ENCODE results near the gene NPLOC4.

Gene NPLOC4

DNA sequence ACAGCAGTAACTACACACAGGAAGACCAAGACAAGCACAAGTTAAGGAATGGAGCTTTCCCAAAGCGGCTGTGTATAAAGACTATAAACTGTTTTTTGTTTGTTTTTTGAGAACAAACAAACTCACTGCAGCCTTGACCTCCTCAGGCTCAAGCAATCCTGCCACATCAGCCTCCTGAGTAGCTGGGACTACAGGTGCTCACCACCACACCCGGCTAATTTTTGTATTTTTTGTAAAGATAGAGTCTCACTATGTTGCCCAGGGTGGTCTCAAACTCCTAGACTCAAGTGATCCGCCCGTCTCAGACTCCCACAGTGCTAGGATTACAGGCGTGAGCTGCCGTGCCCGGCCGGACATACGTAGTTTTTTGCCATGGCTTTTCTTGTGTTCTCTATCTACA, 23.5 kb upstream of the NPLOC4 start:
- DNase-seq, result no peak

DNA sequence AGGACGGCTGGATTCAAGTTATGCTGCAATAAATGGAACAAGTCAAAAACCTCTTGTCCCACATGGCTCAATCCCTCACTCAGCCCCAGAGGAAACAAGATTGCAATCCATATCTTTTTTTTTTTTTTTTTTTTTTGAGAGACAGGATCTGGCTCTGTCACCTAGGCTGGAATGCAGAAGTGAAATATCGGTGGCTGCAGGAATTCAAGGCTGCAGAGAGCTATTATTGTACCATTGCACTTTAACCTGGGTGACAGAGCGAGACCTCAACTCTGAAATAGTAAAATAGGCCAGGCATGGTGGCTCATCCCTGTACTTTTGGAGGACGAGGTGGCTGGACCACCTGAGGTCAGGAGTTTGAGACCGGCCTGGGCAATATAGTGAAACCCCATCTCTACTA, 22.1 kb upstream of the NPLOC4 start:
- no peak for DNase-seq

DNA sequence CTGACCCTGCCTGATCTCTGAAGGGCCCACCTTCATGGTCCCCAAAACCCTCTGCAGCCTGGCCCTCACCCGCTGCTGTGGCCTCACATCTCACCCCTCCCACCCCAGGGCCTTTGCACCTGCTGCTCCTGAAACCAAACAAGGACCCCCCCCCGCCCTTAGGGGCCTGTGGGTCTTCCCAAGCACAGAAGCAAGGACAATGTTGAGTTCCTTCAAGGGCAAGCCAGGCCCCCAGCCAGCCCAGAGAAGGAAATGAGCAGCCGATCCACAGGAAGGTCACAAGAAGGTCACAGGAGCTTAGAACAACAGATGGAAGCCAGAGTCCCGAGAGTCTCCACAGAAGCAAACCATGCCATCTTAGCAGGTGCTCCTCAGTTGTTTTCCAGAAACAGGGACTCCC, 19.9 kb upstream of the NPLOC4 start:
- no peak for DNase-seq

DNA sequence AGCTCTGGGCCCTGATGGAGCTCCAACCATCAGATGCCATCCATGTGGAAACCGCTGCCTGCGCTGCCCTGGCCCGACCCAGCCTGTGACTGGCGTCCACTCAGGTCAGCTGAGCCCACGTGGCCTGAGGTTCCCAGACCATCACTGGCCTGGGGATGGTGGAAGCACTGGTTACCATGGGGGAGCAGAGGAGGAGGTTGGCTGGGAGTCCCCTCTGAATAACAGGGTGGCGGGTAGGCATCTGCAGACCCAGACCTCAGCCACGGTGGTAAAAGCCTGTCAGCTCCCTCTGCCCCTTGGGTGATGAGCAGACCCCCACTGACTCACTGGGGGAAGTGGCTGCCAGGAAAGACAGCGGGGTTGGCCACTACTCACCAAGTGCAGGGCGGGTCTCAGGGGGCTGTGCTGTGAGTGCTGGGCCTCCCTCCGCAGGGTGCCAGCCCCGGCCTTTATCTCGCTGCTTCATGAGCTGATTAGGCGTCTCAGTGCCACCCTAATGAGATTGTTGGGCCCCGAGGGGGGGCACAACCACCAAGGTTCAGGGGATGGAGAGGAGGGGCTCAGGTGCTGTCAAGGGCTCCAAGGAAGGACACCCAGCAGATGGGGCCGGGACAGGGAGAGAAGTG, 19.3 kb upstream of the NPLOC4 start, which contains the start of gene PDE6G:
TSS of gene PDE6G (minus strand) at position 425 of the 626 bp plus-strand sequence. CDS start 3,237 bp downstream, outside the sequence.
- no peak for DNase-seq

DNA sequence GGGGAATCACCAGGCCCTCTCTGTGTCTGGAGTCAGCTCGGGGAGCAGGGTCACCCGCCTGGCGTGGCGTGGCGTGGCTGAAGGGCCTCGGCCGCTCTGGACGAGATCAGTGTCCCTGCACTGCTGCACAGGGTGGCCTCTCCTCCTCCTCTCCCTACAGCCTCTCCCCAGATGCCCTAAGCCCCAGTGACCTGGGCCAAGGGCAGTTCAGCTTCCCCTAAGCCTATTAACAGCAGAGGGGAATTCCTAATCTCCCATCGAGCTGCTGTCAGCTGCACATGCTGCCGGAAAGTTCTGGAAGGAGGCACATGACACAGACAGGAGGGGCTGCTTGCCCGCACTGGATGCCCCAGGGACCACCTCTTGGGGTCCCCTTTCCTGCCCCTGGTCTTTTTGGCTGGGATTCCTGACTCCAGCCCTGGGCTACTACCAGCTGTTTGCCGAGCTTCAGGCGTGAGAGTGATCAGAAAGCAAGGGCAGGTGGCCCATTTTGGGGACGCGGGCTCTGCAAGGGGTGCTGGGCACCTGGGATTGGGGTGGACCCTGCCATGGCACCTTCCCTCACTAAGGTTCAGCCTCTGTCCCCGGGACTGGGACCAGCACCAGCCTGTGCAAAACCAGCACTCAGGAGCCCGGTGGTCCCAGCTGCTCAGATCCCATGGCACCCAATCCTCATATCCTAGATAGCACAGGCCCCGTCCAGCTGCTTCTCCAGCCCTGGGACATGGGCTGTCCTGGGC, 18.6 kb upstream of the NPLOC4 start:
- no peak for DNase-seq

DNA sequence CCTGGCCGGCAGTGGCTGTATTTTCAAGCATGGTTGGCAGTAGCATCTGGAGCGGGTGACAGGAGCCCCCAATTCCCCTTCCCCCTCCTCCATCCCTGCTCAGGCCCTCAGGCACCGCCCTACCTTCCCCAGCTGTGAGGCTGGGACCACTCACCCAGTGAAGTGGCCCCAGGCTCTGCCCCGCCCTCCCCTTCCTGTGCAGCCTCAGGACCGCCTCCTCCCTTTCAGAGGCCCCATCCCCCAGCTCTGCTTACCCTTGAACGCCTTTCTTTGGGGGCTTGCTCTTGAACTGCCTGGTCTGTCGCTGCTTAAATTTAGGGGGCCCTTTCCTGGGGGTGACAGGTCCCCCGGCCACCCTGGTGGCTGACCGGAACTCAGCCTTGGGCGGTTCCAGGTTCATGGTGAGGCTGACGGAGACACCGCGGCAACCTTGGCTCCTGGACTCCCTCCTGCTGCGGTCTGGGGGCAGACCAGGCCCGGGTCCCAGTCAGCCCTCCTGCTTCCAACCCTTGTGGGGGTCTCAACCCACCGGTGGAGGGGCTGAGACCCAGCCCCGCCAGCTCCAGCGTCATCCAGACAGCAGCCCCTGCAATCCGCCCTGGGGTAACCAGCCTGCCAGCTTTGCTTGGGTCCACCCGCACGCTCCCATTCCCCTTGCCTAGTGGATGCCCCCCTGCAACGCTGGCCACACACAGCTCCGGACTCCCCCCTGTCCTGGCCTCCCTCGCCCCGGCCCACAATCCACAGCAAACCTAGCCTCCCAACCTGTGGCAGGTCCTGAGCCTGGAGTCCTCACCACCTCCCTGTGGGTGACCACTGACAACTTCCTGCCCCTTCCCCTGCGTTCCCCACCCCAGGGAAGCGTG, 16.2 kb upstream of the NPLOC4 start:
- no peak for DNase-seq

DNA sequence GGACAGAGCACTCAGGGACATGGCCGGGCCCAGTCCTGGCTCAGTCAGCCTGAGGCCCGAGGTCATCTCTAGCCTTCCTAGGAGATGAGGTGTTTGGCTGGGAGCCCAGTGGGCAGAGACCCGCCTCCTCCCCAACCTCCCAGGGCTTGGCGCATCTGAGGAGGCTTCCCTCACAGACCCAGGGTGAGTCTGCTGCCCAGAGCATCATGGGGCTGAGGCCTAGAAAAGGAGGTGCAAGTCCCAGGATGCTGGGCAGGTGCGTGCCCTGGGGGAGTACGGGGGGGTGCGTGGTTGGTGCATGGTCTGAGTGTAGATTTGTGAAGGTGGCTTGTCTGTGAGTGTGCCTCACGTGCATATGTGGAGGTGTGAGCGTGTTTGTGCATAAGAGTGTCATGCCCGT, 14.8 kb upstream of the NPLOC4 start:
- no peak for DNase-seq

DNA sequence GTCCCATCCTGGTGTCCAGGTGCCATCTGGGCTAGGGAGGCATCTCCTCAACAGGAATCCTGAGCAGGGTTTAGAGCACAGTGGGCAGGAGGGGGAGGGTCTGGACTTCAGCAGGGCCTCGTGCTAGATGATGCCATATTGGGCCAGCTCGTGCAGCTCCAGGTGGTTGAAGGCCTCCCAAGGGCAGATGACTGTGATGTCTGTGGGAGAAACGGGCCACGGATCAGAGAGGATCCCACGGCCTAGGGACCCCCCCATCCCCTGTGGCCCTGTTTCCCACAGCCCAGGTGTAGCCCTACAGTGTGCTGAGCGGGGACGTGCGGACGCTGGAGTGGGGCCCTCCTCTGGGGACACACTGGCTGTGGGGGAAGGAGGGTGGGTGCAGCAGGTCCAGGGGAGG, 14.0 kb upstream of the NPLOC4 start:
- no peak for DNase-seq

DNA sequence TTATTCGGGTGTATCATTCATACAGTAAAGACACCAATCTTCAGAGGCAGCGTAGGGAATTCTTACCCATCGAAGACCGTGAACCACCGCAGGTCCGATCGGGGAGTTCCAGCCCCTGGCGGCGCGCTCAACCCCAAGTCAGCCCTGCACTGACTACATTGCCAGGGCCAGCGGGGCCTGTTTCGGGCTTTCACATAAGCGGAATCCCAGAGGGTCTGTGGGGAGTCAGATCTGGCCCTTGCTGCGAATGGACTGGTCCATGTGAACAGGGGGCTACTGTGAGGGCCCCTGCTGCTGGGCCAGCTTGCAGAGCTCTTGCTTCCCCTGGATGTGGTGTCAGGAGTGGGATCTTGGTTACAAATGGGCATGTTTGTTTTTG, 11.8 kb upstream of the NPLOC4 start:
- no peak for DNase-seq

DNA sequence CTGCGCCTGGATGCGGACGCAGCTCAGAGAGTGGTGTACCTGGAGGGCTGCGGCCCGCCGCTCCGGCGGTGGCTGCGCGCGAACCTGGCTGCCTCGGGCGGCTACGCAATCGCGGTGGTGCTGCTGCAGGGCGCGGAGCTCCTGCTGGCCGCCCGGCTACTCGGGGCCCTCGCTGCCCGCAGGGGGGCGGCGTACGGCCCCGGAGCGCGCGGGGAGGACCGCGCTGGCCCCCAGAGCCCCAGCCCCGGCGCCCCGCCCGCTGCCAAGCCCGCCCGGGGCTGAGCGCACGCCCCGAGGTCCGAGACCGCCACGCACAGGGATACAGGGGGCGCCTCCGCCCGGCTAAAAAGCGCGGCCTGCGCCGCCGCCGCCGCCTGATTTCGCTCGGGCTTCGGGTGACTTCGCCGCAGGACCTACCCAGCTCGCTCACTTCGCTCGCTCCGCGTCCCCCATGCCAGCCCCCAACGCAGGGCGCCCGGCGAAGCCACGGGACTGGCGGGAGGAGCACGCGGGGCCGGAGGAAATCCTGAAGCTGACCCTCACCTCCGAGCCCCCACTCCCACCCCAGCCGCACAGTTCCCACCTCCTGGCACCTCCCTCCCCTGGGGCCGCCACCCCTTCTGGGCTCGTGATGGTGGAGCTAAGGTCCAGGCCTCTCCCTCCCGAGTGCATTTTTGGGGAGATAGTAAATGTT, 11.2 kb upstream of the NPLOC4 start:
- DNase-seq, result no peak

DNA sequence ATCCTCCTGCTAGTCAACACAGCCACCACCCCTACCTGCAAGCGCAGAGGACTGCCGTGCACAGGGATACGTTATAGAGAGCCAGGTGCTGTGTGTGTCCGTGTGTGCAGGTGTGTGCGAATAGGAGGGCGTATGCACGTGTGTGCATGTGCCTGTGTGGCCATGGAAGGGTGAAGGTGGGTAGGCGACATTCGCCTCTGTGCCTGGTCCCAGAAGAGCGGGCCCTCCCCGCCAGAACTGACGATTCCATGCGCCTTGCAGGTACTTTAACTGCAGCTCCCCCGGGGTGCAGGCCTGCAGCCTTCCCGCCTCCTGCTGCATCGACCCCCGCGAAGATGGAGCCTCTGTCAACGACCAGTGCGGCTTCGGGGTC, 10.7 kb upstream of the NPLOC4 start:
- no peak for DNase-seq

DNA sequence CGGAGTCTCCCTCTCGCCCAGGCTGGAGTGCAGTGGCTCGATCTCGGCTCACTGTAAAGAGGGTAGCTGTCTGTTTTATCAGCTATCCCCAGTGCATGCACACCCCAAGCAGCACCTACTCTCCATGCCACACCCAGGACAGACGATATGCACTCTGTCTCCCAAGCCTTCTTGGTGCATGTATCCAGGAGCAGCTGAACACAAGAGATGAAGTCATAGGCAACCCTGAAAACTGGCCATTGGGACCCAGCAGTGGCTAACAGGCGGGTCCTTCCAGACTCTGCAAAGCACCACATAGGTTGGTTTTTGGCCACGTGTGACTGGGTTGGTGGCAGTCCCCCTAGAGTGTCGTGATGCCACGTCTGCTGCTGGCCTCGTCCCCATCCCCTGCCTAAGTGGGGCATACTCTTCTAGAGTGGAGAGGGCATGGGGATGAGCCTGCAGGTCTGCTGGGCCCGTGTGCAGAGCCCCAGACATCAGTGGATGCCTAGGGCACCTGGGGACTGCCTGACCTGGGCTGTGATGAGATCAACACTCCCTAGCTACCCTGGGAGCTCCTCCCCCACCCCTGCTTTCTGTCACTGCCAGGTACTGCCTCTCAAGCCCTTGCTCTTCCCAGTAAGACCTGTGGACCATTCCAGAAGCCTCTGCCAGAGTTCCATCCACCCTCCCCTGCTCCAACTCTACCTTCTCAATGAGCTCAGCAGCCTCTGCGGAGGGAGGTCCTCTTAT, 10.1 kb upstream of the NPLOC4 start:
- no peak for DNase-seq

DNA sequence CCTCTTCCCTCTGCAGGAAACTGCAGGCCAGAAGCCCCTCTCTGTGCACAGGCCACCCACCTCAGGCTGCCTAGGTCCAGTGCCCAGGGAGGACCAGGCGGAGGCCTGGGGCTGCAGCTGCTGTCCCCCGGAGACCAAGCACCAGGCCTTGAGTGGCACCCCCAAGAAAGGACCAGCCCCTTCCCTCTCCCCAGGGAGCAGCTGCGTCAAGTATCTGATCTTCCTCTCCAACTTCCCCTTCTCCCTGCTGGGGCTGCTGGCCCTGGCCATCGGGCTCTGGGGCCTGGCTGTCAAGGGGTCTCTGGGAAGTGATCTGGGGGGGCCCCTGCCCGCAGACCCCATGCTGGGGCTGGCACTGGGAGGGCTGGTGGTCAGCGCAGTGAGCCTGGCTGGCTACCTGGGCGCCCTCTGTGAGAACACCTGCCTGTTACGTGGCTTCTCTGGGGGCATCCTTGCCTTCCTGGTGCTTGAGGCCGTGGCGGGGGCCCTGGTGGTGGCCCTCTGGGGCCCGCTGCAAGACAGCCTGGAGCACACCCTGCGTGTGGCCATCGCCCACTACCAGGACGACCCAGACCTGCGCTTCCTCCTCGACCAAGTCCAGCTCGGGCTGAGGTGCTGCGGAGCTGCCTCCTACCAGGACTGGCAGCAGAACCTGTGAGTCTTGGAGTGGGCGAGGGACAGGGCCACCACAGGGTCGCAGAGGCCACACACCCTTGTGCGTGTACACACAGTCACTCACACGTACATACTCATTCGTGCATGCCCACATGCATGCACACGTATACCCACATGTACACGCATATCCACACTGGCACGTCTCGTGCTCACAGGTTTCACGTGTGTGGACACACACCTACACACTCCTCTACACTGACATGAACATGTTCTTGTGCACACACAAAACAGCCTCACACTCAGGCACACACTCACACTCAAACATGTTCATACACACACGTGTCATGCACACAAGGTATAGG, 8.4 kb upstream of the NPLOC4 start:
- DNase-seq, result no peak

DNA sequence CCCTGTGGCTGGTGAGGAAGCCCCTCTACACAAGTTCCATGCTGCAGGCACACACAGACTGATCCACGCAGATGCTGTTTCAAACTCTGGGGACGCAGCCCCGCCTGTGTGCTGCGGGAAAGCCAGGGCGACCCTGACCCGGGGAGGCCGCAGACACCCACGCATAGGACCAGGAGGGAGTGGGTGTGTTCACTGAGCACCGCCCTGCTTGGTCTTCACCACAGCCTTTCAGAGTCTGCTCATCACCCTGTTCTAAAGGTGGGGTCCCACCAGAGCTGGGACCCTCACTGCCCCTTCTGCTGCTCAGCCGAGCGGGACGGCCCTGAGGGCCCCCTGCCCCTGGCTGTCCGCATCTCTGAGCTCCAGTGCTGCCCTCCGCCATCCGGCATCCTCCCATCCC, 7.6 kb upstream of the NPLOC4 start:
- DNase-seq, result no peak

DNA sequence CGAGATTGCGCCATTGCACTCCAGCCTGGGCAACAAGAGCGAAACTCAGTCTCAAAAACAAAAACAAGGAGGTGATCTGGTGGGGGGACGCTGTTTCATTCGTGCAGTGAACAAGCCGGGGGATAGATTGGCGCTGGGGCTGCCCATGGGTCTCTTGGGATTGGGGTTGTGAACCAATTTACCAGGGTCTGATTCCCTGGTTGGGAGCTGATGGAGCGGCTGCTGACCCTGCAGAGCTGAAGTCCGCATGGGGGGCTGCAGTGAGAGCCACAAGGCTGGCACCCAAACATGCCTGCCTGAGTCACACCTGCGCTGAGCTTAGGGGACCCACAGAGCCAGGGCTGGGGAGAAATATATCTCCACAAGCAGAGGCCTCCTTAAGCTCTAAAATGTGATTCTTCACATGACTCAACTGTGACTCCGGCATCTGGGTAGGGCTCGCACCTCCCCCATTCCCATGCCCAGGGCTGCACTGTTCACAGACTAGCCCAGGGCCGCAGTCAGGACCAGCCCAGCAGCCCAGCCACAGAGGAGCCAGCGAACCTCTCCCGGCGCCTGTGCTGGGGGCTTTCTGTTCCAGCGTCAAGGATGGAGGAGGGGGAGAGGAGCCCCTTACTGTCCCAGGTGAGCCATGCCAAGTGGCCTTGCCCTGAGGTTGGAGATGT, 5.0 kb upstream of the NPLOC4 start:
- no peak for DNase-seq

DNA sequence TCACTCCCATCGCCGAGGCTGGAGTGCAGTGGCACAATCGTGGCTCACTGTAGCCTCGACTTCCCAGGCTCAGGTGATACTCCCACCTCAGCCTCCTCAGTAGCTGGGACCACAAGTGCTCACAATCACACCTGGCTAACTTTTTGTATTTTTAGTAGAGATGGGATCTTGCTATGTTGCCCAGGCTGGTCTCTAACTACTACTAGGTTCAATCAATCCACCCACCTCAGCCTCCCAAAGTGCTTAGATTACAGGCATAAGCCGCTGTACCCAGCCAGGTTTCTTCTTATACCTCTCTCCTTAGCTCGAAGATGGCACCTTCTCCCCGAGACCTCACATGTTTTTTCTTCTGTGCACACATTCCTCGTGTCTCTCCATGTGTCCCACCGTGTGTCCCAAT, 3.1 kb upstream of the NPLOC4 start:
- DNase-seq, result no peak

DNA sequence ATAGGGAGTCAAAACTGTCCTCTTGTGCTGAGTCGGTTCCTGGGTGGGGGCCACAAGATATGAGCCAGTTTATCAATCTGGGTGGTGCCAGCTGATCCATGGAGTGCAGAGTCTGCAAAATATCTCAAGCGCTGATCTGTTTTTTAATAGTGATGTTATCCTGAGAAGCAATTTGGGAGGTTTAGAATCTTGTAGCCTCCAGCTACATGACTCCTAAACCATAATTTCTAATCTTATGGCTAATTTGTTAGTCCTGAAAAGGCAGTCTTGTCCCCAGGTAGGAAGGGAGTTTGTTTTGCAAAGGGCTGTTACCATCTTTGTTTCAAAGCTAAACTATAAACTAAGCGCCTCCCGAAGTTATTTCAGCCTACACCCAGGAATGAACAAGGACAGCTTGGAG, 1.8 kb upstream of the NPLOC4 start:
- no peak for DNase-seq

DNA sequence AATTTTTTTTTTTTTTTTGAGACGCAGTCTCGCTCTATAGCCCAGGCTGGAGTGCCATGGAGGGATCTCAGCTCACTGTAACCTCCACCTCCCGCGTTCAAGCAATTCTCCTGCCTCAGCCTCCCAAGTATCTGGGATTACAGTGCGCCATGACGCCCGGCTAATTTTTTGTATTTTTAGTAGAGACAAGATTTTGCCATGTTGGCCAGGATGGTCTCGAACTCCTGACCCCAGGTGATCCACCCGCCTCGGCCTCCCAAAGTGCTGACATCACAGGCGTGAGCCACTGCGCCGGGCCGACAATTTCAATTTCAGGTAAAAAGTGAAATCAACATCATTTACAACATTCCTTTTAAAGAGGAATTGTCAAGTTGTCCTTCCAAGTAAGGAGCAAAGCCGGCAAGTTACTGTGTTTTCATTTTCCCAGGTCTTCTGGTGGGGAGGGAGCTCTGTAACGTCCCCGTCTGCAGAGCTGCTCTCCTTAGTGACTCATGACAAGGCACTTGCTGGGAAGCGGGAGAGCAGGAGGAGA, 873 bp downstream of the NPLOC4 start:
- no peak for DNase-seq

DNA sequence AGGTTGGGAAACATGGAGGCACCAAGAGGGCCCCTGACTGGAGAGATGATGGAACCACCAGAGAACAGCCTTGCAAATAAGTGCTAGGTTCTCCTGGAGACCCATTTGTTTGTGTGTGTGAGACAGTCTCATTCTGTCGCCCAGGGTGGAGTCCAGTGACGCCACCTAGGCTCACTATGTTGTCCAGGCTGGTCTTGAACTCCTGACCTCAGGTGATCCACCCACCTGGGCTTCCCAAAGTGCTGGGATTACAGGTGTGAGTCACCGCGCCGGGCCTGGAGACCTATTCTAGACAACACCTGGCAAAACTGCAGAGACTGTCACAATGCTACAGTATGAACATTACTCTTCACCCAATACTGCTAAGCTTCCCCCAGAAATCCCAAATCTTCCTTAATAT, 1.5 kb downstream of the NPLOC4 start:
- DNase-seq, result no peak

DNA sequence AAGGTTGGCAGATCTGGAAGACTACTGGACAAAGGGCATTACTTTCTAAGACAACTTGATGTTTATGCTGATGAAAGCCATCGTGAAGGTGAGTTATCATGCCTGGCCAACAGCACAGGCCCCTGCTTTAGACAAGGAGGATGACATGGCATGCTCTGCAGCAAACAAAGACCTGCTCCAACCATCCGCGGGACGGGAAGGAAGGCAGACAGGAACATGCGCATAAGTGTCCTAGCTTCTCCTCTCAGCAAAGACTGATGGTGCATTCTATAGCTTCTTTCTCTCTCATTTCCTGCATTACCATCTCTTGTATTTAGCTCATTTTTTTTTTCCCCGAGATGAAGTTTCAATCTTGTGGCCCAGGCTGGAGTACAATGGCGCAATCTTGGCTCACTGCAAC, 5.4 kb downstream of the NPLOC4 start:
- no peak for DNase-seq

DNA sequence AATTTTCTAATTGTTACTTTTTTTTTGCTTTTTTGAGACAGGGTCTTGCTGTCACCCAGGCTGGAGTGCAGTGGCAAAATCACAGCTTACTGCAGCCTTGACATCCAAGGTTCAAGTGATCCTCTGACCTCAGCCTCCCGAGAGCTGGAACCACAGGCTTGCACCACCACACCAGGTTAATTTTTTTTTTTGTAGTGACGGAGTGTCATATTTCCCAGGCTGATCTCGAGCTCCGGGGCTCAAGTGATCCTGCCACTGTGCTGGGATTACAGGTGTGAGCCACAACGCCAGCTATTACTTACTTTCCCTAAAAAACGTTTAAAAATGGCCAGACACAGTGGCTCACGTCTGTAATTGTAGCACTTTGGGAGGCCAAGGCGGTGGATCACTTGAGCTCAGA, 6.6 kb downstream of the NPLOC4 start:
- no peak for DNase-seq
